Inflammatory macrophage treated with lipopolysaccharide for 1 hour (primary cell): Measurements from ENCODE around the gene SPTBN1.

Experiments used
- DNase-seq, 2 donors: peaks; one replicate each; pipeline ENCODE4 v3.0.0-alpha.2; 2020 to 2022

SPTBN1 gene

GRCh38 chr2:54434711-54435110, 21.4 kb upstream of the SPTBN1 start:
- DNase-seq, result no peak

GRCh38 chr2:54435325-54436226, 20.6 kb upstream of the SPTBN1 start:
- DNase-seq, result no peak

- DNase-seq, result no peak
These were observed 18.5 kb upstream of the SPTBN1 start for GRCh38 chr2:54437588-54437987.

- no peak for DNase-seq
These were observed 17.9 kb upstream of the SPTBN1 start for GRCh38 chr2:54438271-54438670.

- no peak for DNase-seq
These were observed 16.5 kb upstream of the SPTBN1 start for GRCh38 chr2:54439582-54439981.

- no peak for DNase-seq
These were observed 16.1 kb upstream of the SPTBN1 start for GRCh38 chr2:54440050-54440449.

- no peak for DNase-seq
These were observed 11.6 kb upstream of the SPTBN1 start for GRCh38 chr2:54444503-54444902.

- DNase-seq, result no peak
These were observed 10.0 kb upstream of the SPTBN1 start for GRCh38 chr2:54446122-54446521.

GRCh38 chr2:54446625-54447024, 9.5 kb upstream of the SPTBN1 start:
- DNase-seq, result no peak

- DNase-seq, result no peak
These were observed 1.5 kb upstream of the SPTBN1 start for GRCh38 chr2:54454548-54455130.

- no peak for DNase-seq
These were observed 980 bp upstream of the SPTBN1 start for GRCh38 chr2:54455131-54455562.

- DNase-seq, result no peak
These were observed 160 bp downstream of the SPTBN1 start for GRCh38 chr2:54456362-54456611.

- no peak for DNase-seq
These were observed 640 bp downstream of the SPTBN1 start for GRCh38 chr2:54456612-54457322.

GRCh38 chr2:54457323-54458023, 1.3 kb downstream of the SPTBN1 start:
- DNase-seq, result no peak

- no peak for DNase-seq
These were observed 2.9 kb downstream of the SPTBN1 start for GRCh38 chr2:54459037-54459441.

- no peak for DNase-seq
These were observed 5.1 kb downstream of the SPTBN1 start for GRCh38 chr2:54461261-54461660.

- peak; percentile 31 to 59 for DNase-seq
These were observed 8.2 kb downstream of the SPTBN1 start for GRCh38 chr2:54464341-54464740.

GRCh38 chr2:54465143-54465542, 9.0 kb downstream of the SPTBN1 start:
- DNase-seq, result no peak

GRCh38 chr2:54466870-54467269, 10.7 kb downstream of the SPTBN1 start:
- DNase-seq, result no peak

- no peak for DNase-seq
These were observed 12.5 kb downstream of the SPTBN1 start for GRCh38 chr2:54468673-54469072.

GRCh38 chr2:54469484-54470053, 13.4 kb downstream of the SPTBN1 start:
- DNase-seq, result no peak

GRCh38 chr2:54470266-54470938, 14.3 kb downstream of the SPTBN1 start:
- DNase-seq, result no peak
